NCI-H446 (cell line): Measurements from ENCODE around the gene ASB16.
A peak's percentile ranks its signal among the peaks of the same experiment; 100 is the strongest.

Source experiments
- DNase-seq, 2 experiments: peaks; one replicate each; lab custom pipeline; 2025; lab: John Stamatoyannopoulos, UW

Gene ASB16

GRCh38 chr17:44223541-44224071 lies 53.1 kb downstream of the ASB16 start:
- DNase-seq, result peak; percentile 83 to 96
